GM23248 (cell line): ENCODE measurements around the gene MTMR4. TPM values are rescaled to one million over a fixed set of nuclear protein-coding genes. Genes with fewer than 3 reads are reported as not detected.

Source experiments
- DNase-seq: peaks from one replicate; pipeline ENCODE4 v3.0.0-alpha.2; 2015
- H2AFZ ChIP-seq: fragments of 200-600 bp; sonication (generic); 2 replicates; pipeline ENCODE4 v1.6.1; 2016; ENCODE audit warnings: antibody characterized with exemption
- H3F3A ChIP-seq: fragments of 200-600 bp; sonication (generic); 2 replicates; pipeline ENCODE4 v1.6.1; 2016; ENCODE audit warnings: mild to moderate bottlenecking, antibody characterized with exemption, mixed run types; ENCODE audit not compliant: insufficient read depth
- H3K27ac ChIP-seq: fragments of 200-600 bp; sonication (generic); 2 replicates; pipeline ENCODE4 v1.5.1; 2016; ENCODE audit warnings: mild to moderate bottlenecking
- H3K27me3 ChIP-seq: fragments of 200-600 bp; sonication (generic); replicated peaks from 2 replicates; pipeline ENCODE4 v1.6.1; 2016; ENCODE audit warnings: mild to moderate bottlenecking; ENCODE audit not compliant: insufficient read depth
- H3K36me3 ChIP-seq: fragments of 200-600 bp; sonication (generic); 2 replicates; pipeline ENCODE4 v1.6.1; 2016; ENCODE audit warnings: low read depth, mild to moderate bottlenecking
- H3K4me1 ChIP-seq: fragments of 200-600 bp; sonication (generic); 2 replicates; pipeline ENCODE4 v1.6.1; 2016; ENCODE audit warnings: mild to moderate bottlenecking; ENCODE audit not compliant: insufficient read depth
- H3K4me2 ChIP-seq: fragments of 200-600 bp; sonication (generic); one replicate; pipeline ENCODE4 v1.6.1; 2016; ENCODE audit warnings: mild to moderate bottlenecking; ENCODE audit not compliant: unreplicated experiment
- H3K4me3 ChIP-seq: fragments of 200-600 bp; sonication (generic); 2 replicates; pipeline ENCODE4 v1.5.1; 2016; ENCODE audit warnings: mild to moderate bottlenecking
- H3K79me2 ChIP-seq: fragments of 200-600 bp; sonication (generic); 2 replicates; pipeline ENCODE4 v1.6.1; 2016; ENCODE audit warnings: mild to moderate bottlenecking; ENCODE audit not compliant: insufficient read depth
- H3K9ac ChIP-seq: fragments of 200-600 bp; sonication (generic); 2 replicates; pipeline ENCODE4 v1.6.1; 2016; ENCODE audit warnings: mild to moderate bottlenecking
- H3K9me2 ChIP-seq: fragments of 200-600 bp; sonication (generic); 2 replicates; pipeline ENCODE4 v1.6.1; 2016; ENCODE audit warnings: mixed run types, mild to moderate bottlenecking, moderate library complexity; ENCODE audit not compliant: insufficient read depth
- H3K9me3 ChIP-seq: fragments of 200-600 bp; sonication (generic); one replicate; pipeline ENCODE4 v1.6.1; 2017; ENCODE audit warnings: low read depth
- H4K20me1 ChIP-seq: fragments of 200-600 bp; sonication (generic); 2 replicates; pipeline ENCODE4 v1.6.0; 2016; ENCODE audit not compliant: insufficient read depth
- EZH2 ChIP-seq: fragments of 200-600 bp; sonication (generic); IDR thresholded peaks from 2 replicates; pipeline ENCODE4 v1.6.1; 2018; ENCODE audit warnings: antibody characterized with exemption, mild to moderate bottlenecking; ENCODE audit not compliant: insufficient read depth, poor library complexity, severe bottlenecking
- EZH2phosphoT487 ChIP-seq: fragments of 200-600 bp; sonication (generic); IDR thresholded peaks from 2 replicates; pipeline ENCODE4 v1.6.1; 2018; ENCODE audit warnings: antibody characterized with exemption, moderate library complexity, mild to moderate bottlenecking, low read depth; ENCODE audit not compliant: insufficient read depth
- WGBS, 2 experiments: methylation state at CpG; one replicate each; pipeline ENCODE4 v1.1.6; 2015 to 2017; ENCODE audit warnings: low lambda C conversion rate in 2 of 2, low coverage in 1 of 2; ENCODE audit errors: missing lambda C conversion rate in 2 of 2; 5-methylcytosine and 5-hydroxymethylcytosine counted together
- in situ Hi-C: fragments of 300-500 bp; cut with MboI; formaldehyde crosslinking; loops from 2 replicates; pipeline ENCODE4 v1.15.0; 2020
- polyA plus RNA-seq: library from polyadenylated mRNA; unstranded; fragments of >200 nt; fragmentation: Nextera tagmentation; extraction: Ambion mirVana; gene quantifications from 2 replicates; pipeline ENCODE4 v1.2.1, GENCODE V29; 2016
- total RNA-seq: library from RNA; depleted of rRNA; stranded (reverse); fragments of >200 nt; shearing (Covaris generic); gene quantifications from 2 replicates; pipeline ENCODE4 v1.2.3, GENCODE V29; 2014

MTMR4 gene
- total and polyA plus RNA-seq, 2 experiments from 2014 or later = 8.2 to 19.6 TPM

DNA sequence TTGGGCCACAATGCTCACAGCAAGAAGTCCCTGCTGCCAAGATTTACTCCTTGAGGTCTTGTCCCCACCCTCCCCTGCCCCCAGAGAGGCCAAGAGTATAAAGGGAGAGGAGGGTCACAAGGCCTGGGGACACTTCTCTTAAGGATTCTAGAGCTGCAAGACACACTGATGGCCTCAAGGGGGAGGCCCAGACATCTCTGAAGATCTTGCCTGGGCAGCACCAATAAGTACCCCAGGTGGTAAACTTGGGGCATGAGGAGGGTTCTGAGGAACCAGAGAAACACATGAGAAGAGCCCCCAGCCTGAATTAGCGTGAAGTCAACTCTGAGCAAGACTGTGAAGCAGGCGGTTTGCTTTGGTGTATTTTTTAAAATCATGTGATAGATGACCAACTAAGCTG lies 26.8 kb upstream of the MTMR4 start:
- no peak overlapping the region for H3K27ac ChIP-seq
- H3K9ac ChIP-seq = no peak overlapping the region
- no peaks in the 10 kb centered on the region for H3K9me3 ChIP-seq
- H3K4me2 ChIP-seq = no peak overlapping the region
- H3K4me3 ChIP-seq = no peak overlapping the region
- 54 to 62% methylated on average over 2 of the region's 2 CpGs for WGBS, 2 experiments
- in situ Hi-C loops = no loop called here
- H3K27me3 ChIP-seq = peaks cover 17% of the 10 kb centered on the region
- H3K79me2 ChIP-seq = no peaks in the 10 kb centered on the region
- no peaks in the 10 kb centered on the region for H3K4me1 ChIP-seq
- no peaks in the 10 kb centered on the region for H3K9me2 ChIP-seq
- no peaks in the 10 kb centered on the region for H4K20me1 ChIP-seq
- TF ChIP-seq EZH2phosphoT487 (no peak), EZH2 (no peak)
- no peaks in the 10 kb centered on the region for H3K36me3 ChIP-seq
- DNase-seq = peak; percentile 20
- no peak overlapping the region for H2AFZ ChIP-seq
- H3F3A ChIP-seq = no peaks in the 10 kb centered on the region

DNA sequence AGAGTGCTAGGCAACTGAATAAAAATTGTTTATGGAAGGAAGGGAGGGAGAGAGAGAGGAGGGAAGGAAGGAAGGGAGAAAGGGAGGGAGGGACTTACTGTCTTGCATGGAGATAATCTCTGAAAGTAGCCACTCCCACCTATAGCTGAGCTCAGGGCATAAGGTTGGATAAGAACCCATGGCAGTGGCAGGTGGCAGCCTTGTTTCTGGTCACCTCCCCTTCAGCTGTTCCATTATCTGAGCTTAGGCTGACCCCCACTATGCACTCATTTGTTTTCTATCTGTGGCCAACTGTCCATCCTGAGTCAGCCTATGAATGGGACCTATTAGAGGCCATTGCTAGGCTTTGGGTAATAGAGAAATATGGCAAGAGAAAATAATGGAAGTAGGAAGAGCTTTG lies 25.3 kb upstream of the MTMR4 start:
- TF ChIP-seq EZH2 = no peak
- no peak for TF ChIP-seq EZH2phosphoT487
- Histone ChIP-seq H3K9me3 (no peaks in the 10 kb centered on the region), H3K9me2 (no peaks in the 10 kb centered on the region), H4K20me1 (no peaks in the 10 kb centered on the region), H3F3A (peaks cover 4% of the 10 kb centered on the region), H2AFZ (no peak overlapping the region), H3K27me3 (peaks cover 15% of the 10 kb centered on the region), H3K4me1 (peaks cover 9% of the 10 kb centered on the region; the same call in 1 of the 2 replicates), H3K4me2 (no peak overlapping the region), H3K27ac (no peak overlapping the region), H3K36me3 (no peaks in the 10 kb centered on the region), H3K9ac (no peak overlapping the region), H3K4me3 (no peak overlapping the region), H3K79me2 (no peaks in the 10 kb centered on the region)
- DNase-seq = no peak
- in situ Hi-C loops = no loop called here

DNA sequence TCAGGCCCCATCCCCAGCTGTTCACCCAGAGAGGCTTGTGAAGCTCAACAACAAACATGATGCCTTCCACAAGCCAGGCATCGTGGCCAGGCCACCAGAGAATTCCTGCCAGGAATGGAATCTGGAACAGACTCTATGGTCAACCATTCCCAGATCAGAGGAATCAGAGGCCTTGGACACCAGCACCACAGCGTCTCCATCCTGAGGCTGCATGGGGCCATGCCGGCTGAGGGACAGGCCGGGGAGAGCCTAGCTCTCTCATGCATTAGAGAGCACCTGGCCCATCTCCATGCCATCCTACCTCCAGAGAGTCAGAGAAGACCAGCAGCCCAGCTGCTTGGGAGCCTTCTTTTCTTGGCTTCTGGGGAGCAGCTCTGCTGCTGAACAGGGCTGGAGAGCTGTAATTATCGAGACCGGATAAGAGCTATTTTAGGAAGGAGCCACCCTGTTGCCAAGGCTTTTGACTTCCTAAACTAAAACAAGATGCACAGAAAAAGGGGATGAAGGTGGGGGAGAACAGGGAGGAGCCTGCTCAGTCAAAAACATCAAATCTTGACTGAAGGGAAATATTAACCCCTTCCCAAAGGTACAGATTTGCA lies 24.5 kb upstream of the MTMR4 start:
- H4K20me1 ChIP-seq = no peaks in the 10 kb centered on the region
- H3K27ac ChIP-seq = no peak overlapping the region
- H3K4me1 ChIP-seq = peaks cover 11% of the 10 kb centered on the region; the same call in 1 of the 2 replicates
- no peak overlapping the region for H3K9ac ChIP-seq
- H3K79me2 ChIP-seq = no peaks in the 10 kb centered on the region
- no peaks in the 10 kb centered on the region for H3K9me2 ChIP-seq
- DNase-seq = no peak
- no peaks in the 10 kb centered on the region for H3K36me3 ChIP-seq
- no peak overlapping the region for H3K4me2 ChIP-seq
- 37 to 40% methylated on average over 6 of the region's 6 CpGs for WGBS, 2 experiments
- H2AFZ ChIP-seq = no peak overlapping the region
- in situ Hi-C loops = no loop called here
- TF ChIP-seq EZH2 (no peak), EZH2phosphoT487 (no peak)
- H3F3A ChIP-seq = peaks cover 5% of the 10 kb centered on the region
- no peak overlapping the region for H3K4me3 ChIP-seq
- H3K9me3 ChIP-seq = no peaks in the 10 kb centered on the region
- H3K27me3 ChIP-seq = peaks cover 15% of the 10 kb centered on the region

- Histone ChIP-seq H3K79me2 (no peaks in the 10 kb centered on the region), H3K9ac (no peak overlapping the region), H4K20me1 (no peaks in the 10 kb centered on the region), H3K4me2 (no peak overlapping the region), H3K27me3 (peaks cover 6% of the 10 kb centered on the region; the same call in 1 of the 2 replicates), H3K4me1 (peaks cover 11% of the 10 kb centered on the region; the same call in 1 of the 2 replicates), H3K4me3 (no peak overlapping the region), H3F3A (peaks cover 5% of the 10 kb centered on the region), H2AFZ (no peak overlapping the region), H3K27ac (no peak overlapping the region), H3K36me3 (no peaks in the 10 kb centered on the region), H3K9me3 (no peaks in the 10 kb centered on the region), H3K9me2 (no peaks in the 10 kb centered on the region)
- no peak for TF ChIP-seq EZH2phosphoT487
- no peak for TF ChIP-seq EZH2
- 51 to 57% methylated on average over 4 of the region's 4 CpGs for WGBS, 2 experiments
- DNase-seq = no peak
- in situ Hi-C loops = no loop called here
Observed at GRCh38 chr17:58537266-58537665, 22.8 kb upstream of the MTMR4 start.

DNA sequence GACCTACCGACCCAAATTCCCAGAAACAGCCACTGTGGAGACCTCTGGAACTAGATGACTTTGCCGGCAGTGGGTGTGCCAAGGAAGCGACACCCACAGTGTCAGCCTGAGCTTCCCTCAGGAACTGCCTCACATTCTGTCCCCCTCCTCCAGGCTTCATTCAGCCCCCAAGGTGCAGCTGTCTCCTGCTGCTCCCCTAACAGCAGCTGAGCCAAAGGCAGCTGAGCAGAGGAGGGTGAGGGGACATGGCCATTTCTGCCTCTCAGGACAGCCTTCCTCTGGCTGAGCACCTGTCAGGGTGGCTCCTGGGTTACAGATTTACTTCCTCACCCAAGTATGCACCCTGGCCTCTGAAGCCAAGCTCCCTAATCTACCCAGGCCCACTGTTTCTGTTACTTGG lies 22.1 kb upstream of the MTMR4 start:
- Histone ChIP-seq H2AFZ (no peak overlapping the region), H4K20me1 (no peaks in the 10 kb centered on the region), H3K4me3 (no peak overlapping the region), H3K4me1 (peaks cover 11% of the 10 kb centered on the region; the same call in 1 of the 2 replicates), H3K9ac (no peak overlapping the region), H3K79me2 (no peaks in the 10 kb centered on the region), H3K27me3 (peaks cover 3% of the 10 kb centered on the region; the same call in 1 of the 2 replicates), H3K4me2 (no peak overlapping the region), H3F3A (peaks cover 5% of the 10 kb centered on the region), H3K9me3 (no peaks in the 10 kb centered on the region), H3K36me3 (no peaks in the 10 kb centered on the region), H3K9me2 (no peaks in the 10 kb centered on the region), H3K27ac (no peak overlapping the region)
- in situ Hi-C loops = no loop called here
- no peak for DNase-seq
- WGBS, 2 experiments = 64 to 81% methylated on average over 3 of the region's 3 CpGs
- TF ChIP-seq EZH2phosphoT487 (no peak), EZH2 (no peak)
